ENCODE data around the gene SLC16A7. TPM values are rescaled to one million over a fixed set of nuclear protein-coding genes. Genes with fewer than 3 reads are reported as not detected.

The SLC16A7 gene
- total RNA-seq, 2 experiments from 2014 or later = 30.7 to 34.1 TPM

- Histone ChIP-seq H3K27ac (ENCODE audit: low read depth, low read length, poor library complexity, severe bottlenecking) (no peak overlapping the region), H3K9me2 (ENCODE audit: insufficient read depth, low read length) (no peaks in the 10 kb centered on the region), H3K36me3 (ENCODE audit: insufficient read depth, low read length) (peaks cover 23% of the 10 kb centered on the region), H3K4me1 (ENCODE audit: insufficient read depth, low read length, poor library complexity, severe bottlenecking) (no peaks in the 10 kb centered on the region), H4K20me1 (ENCODE audit: insufficient read depth, low read length) (no peaks in the 10 kb centered on the region), H2AFZ (ENCODE audit: low read length) (no peak overlapping the region), H3K4me3 (ENCODE audit: low read depth, low read length, poor library complexity, severe bottlenecking) (no peak overlapping the region), H3K4me2 (ENCODE audit: low read length) (no peak overlapping the region), H3K79me2 (ENCODE audit: insufficient read depth, low read depth, low read length) (no peaks in the 10 kb centered on the region; the same call in 1 of the 2 replicates), H3K9me3 (ENCODE audit: low read length) (no peaks in the 10 kb centered on the region)
- TF ChIP-seq CTCF (conservative IDR thresholded peaks at IDR 0.05; ENCODE audit: low read length) (no peak), EZH2phosphoT487 (IDR thresholded peaks at IDR 0.05; ENCODE audit: borderline replicate concordance, low read depth, low read length) (no peak)
- ChIA-PET POLR2A (interaction anchor here (0.8 to 1.5 kb wide), 3 partner anchors 11 to 73 kb away, joined by 3 to 4 read pairs (median 3); no protein-coding TSS in a partner anchor), CTCF (ENCODE audit: unreplicated experiment) (no interaction called here)
- BruUV-seq (replicated peaks) = no TSS peak
- no peak for DNase-seq (ENCODE audit: low spot score)
- intact Hi-C loops (cut with micrococcal nuclease; ENCODE audit: unreplicated experiment) = no loop called here
Measured at GRCh38 chr12:59650588-59651228, 54.9 kb downstream of the SLC16A7 start.

DNA sequence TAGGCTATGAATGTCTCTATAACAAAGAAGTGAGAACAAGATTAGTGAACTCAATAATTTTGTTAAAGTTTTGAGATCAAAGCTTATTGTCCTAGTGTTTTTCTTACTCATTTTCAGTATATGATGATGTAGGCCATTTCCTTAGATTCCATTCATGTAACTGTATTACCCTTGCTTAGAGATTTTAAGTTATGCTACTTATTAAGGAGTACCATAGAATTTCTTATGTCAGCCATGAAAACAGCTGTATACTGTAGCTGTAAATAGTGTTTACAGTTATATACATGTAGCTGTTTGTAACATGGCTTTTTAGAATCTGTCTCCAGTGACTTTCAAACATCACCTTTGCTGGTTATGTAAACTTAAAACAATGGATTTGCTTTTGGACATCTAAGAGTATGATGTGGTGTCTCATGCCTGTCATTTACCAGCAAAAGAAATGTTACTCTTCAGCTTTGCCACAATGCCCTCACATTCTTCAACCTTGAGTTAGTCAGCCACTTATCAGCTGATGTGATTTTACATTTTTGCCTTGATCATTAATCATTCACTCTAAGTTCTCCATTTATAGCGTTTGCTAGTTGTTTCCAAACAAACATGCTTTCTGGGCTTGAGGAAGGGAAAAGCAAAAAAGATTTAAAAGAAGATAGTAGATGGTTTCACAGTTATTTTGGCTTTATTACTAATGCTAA lies 55.5 kb downstream of the SLC16A7 start:
- Histone ChIP-seq H3K9me3 (ENCODE audit: low read length) (no peaks in the 10 kb centered on the region), H3K36me3 (ENCODE audit: insufficient read depth, low read length) (peaks cover 23% of the 10 kb centered on the region), H3K4me1 (ENCODE audit: insufficient read depth, low read length, poor library complexity, severe bottlenecking) (no peaks in the 10 kb centered on the region), H3K9me2 (ENCODE audit: insufficient read depth, low read length) (no peaks in the 10 kb centered on the region), H3K4me3 (ENCODE audit: low read depth, low read length, poor library complexity, severe bottlenecking) (no peak overlapping the region), H3K79me2 (ENCODE audit: insufficient read depth, low read depth, low read length) (no peaks in the 10 kb centered on the region; the same call in 1 of the 2 replicates), H4K20me1 (ENCODE audit: insufficient read depth, low read length) (no peaks in the 10 kb centered on the region), H3K27ac (ENCODE audit: low read depth, low read length, poor library complexity, severe bottlenecking) (no peak overlapping the region), H3K4me2 (ENCODE audit: low read length) (no peak overlapping the region), H2AFZ (ENCODE audit: low read length) (no peak overlapping the region)
- no TSS peak for BruUV-seq (replicated peaks)
- no peak for DNase-seq (ENCODE audit: low spot score)
- intact Hi-C loops (cut with micrococcal nuclease; ENCODE audit: unreplicated experiment) = no loop called here
- POLR2A ChIA-PET = interaction anchor here (0.7 to 1.5 kb wide), 4 partner anchors 12 to 72 kb away, joined by 3 to 4 read pairs (median 3); no protein-coding TSS in a partner anchor
- TF ChIP-seq EZH2phosphoT487 (IDR thresholded peaks at IDR 0.05; ENCODE audit: borderline replicate concordance, low read depth, low read length) = no peak
- no peak for TF ChIP-seq CTCF (conservative IDR thresholded peaks at IDR 0.05; ENCODE audit: low read length)
- CTCF ChIA-PET (ENCODE audit: unreplicated experiment) = no interaction called here

DNA sequence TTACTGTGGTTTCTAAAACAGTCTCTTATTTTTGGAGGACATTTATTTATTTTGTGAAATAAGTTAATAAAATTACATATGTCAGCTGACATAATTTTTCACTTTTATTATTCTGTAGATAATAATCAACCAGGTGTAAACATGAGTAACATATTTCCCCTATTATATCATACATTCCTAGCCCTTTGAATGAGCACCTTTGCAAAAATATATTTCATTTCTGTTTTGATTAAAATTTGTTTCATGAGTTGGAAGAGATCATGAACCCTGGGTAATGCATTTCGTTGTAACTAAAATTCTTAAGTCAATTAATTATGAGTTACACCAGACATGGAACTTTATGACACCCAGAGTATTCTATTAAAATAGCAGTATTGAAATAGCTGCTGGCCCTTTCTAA lies 56.3 kb downstream of the SLC16A7 start:
- TF ChIP-seq CTCF (conservative IDR thresholded peaks at IDR 0.05; ENCODE audit: low read length) (no peak), EZH2phosphoT487 (IDR thresholded peaks at IDR 0.05; ENCODE audit: borderline replicate concordance, low read depth, low read length) (no peak)
- H3K27ac ChIP-seq (ENCODE audit: low read depth, low read length, poor library complexity, severe bottlenecking) = no peak overlapping the region
- intact Hi-C loops (cut with micrococcal nuclease; ENCODE audit: unreplicated experiment) = no loop called here
- no peak overlapping the region for H3K4me2 ChIP-seq (ENCODE audit: low read length)
- no peak overlapping the region for H2AFZ ChIP-seq (ENCODE audit: low read length)
- POLR2A ChIA-PET = interaction anchor here (0.7 kb wide), 1 partner anchor 67 kb away, joined by 3 read pairs; no protein-coding TSS in a partner anchor
- no peaks in the 10 kb centered on the region for H3K9me3 ChIP-seq (ENCODE audit: low read length)
- no peak for DNase-seq (ENCODE audit: low spot score)
- no peaks in the 10 kb centered on the region for H3K9me2 ChIP-seq (ENCODE audit: insufficient read depth, low read length)
- H3K4me1 ChIP-seq (ENCODE audit: insufficient read depth, low read length, poor library complexity, severe bottlenecking) = no peaks in the 10 kb centered on the region
- H3K36me3 ChIP-seq (ENCODE audit: insufficient read depth, low read length) = peaks cover 22% of the 10 kb centered on the region
- H3K4me3 ChIP-seq (ENCODE audit: low read depth, low read length, poor library complexity, severe bottlenecking) = no peak overlapping the region
- no TSS peak for BruUV-seq (replicated peaks)
- CTCF ChIA-PET (ENCODE audit: unreplicated experiment) = no interaction called here
- H3K79me2 ChIP-seq (ENCODE audit: insufficient read depth, low read depth, low read length) = no peaks in the 10 kb centered on the region; the same call in 1 of the 2 replicates
- no peaks in the 10 kb centered on the region for H4K20me1 ChIP-seq (ENCODE audit: insufficient read depth, low read length)

Data from OCI-LY7 (cell line).